GM11168 (cell line): ENCODE measurements around the gene MOB3C.

Experiments used
- in situ Hi-C: fragments of 300-500 bp; cut with MboI; formaldehyde crosslinking; loops from one replicate; pipeline ENCODE4 v1.12.0; 2022; ENCODE audit warnings: low sequenced_read_pairs; ENCODE audit not compliant: unreplicated experiment

The MOB3C gene

GRCh38 chr1:46582972-46583371, 33.6 kb downstream of the MOB3C start:
- in situ Hi-C loops = no loop called here

DNA sequence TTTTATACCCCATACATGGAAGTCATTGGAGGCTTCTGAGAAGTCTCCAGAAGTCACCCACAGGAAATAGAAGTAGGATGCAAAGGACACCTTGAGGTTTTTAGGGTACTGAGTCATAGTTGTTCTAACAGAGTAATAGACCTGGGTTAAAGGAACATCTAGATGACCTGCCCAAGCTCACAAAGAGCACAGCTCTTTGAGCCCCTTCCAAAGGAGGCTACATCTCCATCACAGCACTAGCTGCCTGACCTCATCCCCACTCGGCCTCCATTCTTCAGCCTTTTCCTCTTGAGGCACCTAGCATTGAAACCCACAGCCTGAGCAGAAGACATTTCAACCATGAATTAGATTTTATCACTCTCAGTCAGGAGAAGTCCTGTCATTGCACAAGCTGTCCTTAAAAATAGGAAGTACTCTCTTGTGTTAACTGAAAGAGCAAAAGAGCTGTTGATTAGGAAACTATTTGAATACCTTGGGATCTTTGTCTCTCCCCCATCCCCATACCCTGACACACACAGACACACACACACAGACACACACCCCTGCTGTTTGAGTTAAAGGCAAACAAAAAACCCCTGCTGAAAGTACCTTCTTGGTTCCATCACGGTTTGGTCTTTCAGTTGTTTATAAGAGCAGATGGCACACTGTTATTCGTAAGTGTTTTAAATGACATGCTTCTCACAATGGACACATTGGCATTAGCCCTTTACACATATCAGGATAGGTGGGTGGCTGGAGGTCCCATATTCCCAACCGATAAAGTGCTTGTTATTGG, 34.7 kb downstream of the MOB3C start:
- in situ Hi-C loops = no loop called here

GRCh38 chr1:46580140-46580903, 36.3 kb downstream of the MOB3C start:
- in situ Hi-C loops = no loop called here

DNA sequence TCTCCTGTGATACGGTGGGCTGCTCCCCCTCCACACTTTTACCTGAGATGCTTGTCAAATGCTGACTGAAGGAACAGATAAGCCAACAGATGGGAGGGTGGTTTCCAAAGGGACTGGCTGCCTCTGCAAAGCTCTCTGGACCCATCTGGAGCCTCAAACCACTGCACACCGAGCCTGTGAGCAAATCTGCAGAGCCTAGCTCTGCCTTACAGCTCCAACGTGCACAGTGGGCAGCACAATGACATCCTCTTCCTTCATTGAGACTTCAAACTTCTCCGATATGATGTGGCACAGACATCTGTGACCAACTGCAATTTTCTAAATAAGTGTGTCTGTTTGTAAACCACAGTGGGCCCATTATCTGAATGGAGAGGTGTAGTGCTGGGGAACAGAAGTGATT, 38.9 kb downstream of the MOB3C start:
- in situ Hi-C loops = no loop called here

DNA sequence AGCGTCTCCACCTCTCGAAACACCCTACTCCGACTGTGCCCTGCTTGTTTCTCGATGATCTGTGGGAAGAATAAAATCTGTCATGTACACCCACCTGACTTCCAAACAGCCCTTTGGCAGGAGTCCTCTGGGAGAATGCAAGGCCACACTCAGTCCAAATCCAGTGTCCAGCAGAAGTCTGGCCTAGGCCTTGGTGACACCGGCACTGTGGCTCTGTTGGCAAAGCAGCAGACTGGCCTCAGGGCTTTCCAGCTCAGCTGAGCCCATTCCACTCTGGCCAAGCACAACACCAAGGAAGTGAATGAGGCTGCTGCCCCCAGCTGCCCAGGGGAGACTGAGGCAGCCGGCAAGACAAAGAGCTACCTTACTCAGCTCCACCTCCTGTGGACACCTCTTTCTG, 40.0 kb downstream of the MOB3C start:
- in situ Hi-C loops = no loop called here

GRCh38 chr1:46575778-46576177, 40.8 kb downstream of the MOB3C start:
- in situ Hi-C loops = no loop called here

DNA sequence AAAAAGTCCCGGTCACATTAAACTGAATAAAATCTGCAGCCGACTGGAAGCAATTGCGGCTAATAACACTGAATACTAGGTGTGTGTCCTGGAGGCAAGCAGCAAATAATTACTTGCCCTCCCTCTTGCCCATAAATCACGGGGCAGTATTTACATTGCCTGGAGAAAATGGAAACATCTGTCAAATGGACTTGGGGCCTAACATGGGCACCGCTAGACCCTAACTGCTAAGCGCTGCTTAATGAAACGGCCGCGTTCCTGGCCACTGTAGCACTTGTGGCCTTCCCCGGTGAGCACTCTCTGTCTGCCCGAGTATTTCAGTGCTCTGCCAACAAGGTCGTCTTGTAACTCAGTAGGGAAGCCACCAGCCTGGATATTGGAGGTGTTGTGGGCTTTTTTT, 41.3 kb downstream of the MOB3C start:
- in situ Hi-C loops = no loop called here

GRCh38 chr1:46571691-46572225, 44.9 kb downstream of the MOB3C start:
- in situ Hi-C loops = no loop called here

DNA sequence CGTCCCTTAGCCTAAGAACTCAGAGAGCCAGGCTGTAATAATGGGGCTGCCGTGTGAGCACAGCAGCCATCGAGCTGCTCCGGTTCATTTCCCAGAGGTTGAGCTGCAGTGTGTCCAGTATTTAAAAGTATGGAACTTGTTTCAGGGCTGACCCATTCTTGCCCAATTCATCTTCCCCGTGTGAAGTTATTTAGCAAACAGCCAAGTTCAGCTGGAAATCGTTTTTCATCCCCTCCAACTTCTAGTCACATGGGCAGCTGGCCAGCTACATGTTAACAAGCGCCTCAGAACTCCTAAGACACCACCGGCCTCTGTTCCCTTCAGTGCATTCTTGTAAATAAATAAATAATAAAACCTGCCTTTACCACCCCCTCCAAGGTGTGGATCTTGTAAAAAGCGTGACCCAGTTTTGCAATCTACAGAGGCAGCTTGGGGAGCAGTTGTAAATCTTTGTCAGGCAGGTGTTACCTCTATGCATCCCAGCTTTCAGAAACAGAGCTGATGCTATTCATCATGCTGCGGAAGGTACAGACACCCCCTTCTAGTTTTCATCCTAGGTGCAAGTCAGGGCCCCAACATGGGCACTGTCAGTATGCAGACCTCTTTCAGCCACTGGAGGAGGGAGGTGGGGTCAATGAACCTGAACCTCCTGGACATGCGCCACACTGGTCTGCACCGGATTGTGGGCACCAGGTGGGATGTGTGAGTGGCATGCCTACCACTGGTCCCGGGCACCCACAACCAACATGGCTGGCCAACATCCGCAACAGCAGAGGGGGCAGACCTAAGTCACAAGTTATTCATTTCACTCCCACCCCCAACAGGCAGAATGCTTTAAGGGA, 46.5 kb downstream of the MOB3C start:
- in situ Hi-C loops = no loop called here

DNA sequence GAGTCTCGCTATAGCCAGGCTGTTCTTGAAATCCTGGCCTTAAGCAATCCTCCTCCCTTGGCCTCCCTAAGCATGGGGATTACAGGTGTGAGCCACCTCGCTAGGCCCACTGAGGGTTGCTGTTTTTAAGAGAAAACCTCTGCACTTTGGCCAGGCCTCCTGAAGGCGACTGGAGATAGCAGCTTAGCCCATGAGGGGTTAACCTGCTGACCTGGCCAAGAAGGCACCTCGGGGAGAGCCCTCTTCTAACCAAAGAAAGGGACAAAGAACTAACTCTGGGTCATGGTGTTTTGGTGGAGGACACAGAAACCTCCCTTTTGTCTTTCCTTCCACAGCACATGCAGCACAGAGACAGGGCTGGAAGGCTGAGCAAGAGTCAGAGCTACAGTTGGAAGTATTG, 47.5 kb downstream of the MOB3C start:
- in situ Hi-C loops = no loop called here

GRCh38 chr1:46568461-46568891, 48.1 kb downstream of the MOB3C start:
- in situ Hi-C loops = no loop called here

DNA sequence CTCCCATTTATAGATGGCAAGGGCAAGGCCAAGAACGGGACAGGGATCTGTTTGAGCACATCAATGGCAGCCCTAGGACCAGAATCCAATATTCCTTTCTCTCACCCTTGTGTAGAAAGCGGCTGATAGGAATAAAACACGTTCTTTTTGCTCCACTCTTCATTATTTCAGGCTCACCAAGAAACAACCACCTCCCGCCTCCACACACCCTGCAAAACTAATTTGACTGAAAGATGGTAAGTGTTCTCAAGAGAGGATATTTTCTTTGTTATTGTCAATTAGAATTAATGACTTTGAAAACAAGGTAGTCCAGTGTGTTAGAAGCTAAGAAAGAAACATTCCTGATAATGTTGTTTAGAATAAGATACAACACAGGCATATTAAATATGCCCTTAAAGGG, 53.3 kb downstream of the MOB3C start:
- in situ Hi-C loops = no loop called here

GRCh38 chr1:46562498-46562897, 54.1 kb downstream of the MOB3C start:
- in situ Hi-C loops = no loop called here

DNA sequence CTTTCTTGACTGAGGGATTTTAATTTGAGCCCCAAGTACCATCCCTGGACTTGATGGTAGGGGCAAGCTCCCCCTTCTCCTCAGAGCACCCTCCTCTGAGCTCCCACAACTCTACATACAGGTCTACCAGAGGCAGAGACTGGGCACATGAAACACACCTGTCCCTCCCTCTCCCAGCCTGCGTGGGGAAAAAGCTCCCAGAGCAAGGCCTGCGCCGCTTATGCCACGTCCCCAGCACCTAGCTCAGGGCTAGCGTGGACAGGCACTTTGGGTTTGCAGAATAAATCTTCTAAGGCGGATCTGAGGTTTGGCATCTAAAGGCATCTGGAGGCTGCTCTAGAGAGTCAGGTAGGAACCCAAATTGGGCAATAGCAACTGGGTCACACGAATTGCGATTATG, 57.6 kb downstream of the MOB3C start:
- in situ Hi-C loops = no loop called here

DNA sequence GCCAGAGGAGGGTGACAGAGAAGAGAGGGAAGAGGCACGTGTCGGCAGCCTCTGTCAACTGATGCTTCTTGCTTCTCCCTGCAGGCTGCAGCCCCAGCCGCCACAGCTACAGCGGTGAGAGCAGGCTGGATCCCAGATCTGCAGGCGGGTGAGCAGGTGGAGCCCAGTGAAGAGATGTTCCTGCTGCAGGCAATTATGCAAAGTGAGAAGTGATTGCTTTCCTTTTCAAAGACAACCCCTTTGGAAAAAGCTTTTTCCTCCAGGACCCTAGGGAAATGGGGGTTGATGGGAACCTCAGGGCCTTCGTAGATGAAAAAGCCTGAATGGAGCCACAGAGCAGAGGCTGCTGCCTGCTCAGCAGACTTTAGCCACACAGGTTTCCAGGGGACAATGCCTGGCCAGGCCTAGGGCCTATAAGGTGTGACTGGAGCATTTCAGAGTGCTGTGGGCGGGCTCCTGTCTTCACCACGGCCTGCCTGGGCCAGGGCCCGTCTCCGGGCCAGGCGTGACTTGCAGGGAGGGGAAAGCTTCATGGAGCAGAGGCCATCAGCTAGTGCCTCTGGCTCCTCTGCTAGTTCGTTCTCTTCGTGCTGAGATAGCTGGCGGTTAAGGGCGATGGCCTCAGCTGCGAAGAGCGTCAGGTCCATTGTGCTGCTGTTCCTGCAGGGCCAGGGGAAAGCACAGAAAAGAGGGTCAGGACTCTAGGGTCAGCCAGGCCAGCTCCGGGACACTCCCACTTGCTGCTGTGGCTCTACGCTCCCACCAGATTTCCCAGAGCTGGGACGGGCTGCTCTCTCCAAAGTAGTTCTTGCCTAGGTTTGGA, 58.3 kb downstream of the MOB3C start:
- in situ Hi-C loops = no loop called here
